Endometrial microvascular endothelial cells (primary cell): Measurements from ENCODE around the gene NR3C2. TPM values are rescaled to one million over a fixed set of nuclear protein-coding genes. Genes with fewer than 3 reads are reported as not detected.

ENCODE experiments used
- in situ Hi-C: cut with HindIII; loops from 2 replicates; pipeline ENCODE4 v1.10.0; 2017; ENCODE audit warnings: low sequenced_read_pairs, low pct_unique_long_range_greater_than_20kb; ENCODE audit errors: inconsistent ontology term
- total RNA-seq: library from RNA; depleted of rRNA; stranded (reverse); fragments of >200 nt; gene quantifications from one replicate; pipeline ENCODE4 v1.2.3, GENCODE V29; 2015; ENCODE audit errors: inconsistent ontology term

The NR3C2 gene
- total RNA-seq, 1 donor from 2014 or later, result 21.8 TPM

DNA sequence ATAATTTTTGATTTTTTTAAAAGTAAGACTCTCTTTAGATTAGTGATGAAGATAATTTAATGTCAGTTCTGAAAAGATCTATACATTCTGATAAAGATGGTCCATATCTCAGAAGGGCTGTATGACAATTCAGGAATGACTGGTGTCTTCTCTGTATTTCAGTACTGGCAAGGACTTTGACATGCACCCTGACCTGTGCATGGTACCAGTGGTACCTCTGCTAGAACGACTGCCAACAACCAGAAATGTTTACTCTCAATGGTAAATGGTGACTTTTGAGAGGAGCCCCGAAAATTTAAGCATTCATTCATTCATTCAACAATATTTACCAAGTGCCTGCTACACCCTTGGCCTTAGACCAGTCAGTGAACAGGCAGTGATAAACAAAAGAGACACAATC is 4.8 kb downstream of the NR3C2 start:
- in situ Hi-C loops, result no loop called here

DNA sequence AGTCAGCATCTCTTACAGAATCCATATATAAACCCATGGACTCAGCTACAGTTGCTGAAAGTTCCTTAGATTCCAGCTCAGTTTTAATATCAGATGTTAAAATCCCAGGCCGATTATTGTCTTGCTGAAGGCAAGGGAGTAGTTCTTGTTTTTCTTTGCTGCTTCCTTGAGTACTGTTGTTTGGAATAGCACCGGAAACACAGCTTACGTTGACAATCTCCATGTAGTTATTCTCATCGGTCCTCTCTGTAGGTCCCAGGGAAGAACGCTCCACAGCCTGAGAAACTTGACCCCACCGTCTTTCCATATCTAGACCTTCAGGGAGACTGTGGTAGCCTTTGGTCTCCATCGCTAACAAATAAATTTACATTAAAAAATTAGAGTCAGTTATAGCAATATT is 5.7 kb downstream of the NR3C2 start:
- in situ Hi-C loops, result no loop called here

DNA sequence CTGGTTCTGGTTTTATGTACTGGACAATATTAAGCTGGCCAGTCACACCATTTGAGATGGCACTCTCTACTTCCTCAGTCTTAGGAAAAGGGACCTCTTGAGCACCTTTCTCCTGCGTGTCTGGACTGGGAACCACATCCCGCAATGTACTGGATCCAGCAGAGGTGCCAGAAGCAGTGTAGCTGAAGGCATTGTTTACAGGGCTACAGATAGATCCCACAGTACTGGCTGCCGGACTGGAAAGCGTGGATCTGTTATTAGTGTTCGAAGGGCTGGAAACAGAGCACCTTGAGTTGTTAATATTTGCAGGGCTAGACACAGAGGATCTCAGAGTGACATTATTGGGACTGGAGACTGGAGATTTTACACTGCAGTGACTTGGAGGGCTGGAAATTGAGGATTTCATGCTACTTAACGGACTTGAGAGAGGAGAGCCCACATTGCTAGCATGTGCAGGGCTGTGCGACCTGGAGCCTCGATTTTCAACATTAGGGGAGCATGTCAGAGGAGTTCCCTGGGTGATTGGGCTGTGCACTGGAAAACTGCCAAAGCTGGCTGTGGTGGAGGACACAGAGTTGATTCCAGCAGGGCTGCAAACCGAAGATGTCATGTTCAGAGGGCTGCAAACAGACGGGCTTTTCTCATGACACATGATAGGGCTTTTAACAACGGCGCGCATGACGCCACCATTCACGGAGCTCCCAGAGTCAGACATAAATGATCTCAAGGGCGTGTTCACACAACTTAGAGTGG is 6.4 kb downstream of the NR3C2 start:
- in situ Hi-C loops, result no loop called here

DNA sequence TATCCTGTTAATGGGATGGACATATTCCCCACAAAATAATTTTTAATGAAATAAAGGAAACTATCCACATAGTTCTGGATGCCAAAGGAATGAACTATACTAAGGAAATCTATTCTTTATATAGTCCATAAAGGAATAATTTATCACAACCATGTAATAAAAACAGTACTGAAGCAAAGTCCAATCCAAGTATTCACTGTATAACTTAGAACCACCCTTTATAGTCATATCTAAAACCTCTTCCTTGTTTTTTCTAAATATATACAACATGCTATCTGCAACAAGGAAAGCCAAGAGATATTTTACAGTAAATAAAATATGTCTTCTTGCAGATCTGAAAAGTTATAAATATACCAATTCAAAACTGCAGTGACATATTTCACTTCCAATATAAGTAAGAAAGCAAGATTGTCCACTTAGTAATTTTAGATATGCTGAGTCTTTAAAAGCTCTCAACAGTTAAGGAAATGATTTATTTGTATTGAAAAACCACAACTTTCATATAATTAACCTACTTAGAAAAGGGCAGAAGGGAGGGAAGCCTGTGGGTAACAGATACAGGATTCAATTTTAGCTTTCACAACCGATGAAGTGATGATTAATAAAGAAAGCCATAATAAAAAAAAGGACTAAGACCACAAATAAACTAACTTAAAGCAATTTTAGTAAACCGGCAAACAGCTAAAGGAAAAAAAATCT is 8.0 kb downstream of the NR3C2 start:
- in situ Hi-C loops, result no loop called here

DNA sequence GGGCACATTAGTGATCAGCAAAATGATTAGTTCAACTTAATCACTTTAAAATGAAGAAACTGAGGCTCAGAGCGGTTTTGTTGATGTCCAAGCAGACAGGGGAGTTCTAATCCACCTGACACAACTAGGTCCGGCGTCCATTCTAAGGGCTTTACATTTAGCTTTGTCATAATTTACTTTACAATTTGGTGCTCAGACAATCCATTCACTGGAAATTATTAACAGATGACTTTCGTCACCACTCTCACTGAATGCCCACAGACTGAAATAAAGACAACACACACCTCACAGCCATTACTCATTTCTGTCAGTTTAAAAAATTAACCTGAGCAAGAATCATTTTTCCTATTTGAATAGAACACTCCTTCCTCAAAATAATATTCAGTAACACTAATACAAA is 10.8 kb downstream of the NR3C2 start:
- in situ Hi-C loops, result no loop called here

DNA sequence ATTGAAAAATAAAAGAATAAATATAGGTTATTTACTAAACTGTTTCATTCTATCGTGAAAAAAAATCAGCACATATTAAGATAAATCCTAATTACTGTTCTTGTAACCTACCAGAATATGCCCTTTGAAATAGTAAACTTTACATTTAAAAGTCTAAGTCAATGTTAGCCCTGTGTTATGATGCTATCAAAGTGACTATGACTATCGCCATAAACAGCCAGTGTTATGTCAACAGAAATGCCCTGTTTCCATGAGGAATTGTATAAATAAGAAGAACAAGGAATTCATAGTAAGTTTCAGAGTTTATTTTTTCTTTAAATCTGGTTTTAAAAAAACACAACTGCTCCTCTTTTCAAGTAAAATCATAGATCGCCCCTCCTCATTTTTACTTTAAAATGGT is 11.4 kb downstream of the NR3C2 start:
- in situ Hi-C loops, result no loop called here

DNA sequence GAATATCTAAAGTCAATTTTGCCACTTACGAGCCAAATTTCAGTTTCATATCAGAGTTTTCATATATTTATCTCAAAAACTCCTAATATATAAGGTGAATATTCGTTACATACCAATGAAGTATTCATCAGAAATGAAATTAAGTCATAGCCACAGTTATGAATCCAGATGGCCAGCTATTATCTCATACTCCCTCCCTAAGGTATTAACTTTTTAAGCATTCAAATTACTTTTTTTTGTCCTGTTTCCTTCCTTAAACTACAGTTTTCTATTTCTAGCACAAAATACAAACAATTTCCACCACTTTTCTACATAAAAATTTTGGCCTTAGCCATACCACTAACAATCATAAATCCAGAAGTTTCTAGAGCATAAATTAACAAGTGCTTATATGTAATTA is 13.0 kb downstream of the NR3C2 start:
- in situ Hi-C loops, result no loop called here

DNA sequence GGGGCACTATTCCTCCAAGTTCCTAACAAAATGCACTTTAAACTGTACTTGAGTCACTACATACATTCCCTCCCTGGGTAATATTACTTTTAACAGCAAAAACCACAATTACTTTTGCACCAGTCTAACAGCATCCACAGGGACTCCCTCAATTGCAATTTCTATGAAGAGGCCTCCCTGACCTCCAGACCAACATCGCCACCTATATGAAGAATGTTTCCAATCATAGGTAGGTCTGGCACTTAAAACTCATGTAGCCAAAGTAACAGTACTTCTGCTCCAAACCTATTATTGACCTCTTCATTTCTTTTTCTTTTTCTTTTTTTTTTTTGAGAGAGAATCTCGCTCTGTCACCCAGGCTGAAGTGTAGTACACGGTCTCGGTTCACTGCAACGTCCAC is 15.6 kb downstream of the NR3C2 start:
- in situ Hi-C loops, result no loop called here

DNA sequence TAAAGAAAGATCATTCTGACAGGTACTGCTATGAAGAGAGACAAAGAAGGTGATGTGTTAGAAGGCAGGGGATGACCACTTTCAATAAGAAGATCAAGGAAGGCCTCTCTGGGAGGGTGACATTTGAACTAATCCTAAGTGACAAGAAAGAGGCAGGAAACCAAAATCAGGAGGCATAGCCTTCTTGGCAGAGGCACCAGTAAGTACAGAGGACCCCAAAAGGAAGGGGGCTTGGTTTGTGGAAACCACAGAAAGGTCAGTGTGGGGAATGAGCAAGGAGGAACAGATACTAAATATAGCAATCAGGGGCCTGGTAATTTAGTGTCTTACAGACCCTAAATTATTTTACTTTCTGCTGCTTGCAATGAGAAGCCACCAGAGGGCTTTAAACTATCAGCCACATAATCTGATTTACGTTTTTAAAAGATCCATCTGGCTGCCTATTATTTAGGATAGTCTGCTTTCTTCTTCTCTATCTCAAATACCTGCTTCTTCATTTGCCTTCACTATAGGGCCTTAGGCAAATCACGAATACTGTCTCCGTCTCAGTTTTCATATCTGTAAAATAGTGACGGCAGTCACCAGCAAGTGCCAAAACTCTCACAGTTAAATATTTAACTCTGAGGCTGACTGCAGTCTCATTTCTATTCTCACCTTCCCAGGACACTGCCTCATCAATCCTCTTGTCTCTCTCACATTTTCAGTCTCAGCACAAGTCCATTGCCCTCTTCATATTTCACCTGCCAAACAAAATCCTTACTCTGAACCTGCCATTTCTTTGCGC is 16.7 kb downstream of the NR3C2 start:
- in situ Hi-C loops, result no loop called here

DNA sequence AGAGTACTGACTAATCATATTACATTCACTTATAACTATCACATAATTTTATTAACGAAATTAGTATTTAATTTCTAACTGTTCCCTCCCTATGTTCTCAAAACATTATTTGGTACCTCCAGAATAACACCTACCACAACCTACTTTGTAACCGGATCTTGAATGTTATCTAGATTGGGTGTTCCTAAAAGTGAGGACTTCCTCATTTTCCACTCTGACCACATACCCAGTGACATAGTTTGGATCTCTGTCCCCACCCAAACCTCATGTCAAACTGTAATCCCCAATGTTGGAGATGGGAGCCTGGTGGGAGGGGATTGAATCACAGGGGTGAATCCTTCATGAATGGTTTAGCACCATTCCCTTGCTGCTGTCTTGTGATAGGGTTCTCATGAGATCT is 21.8 kb downstream of the NR3C2 start:
- in situ Hi-C loops, result no loop called here

DNA sequence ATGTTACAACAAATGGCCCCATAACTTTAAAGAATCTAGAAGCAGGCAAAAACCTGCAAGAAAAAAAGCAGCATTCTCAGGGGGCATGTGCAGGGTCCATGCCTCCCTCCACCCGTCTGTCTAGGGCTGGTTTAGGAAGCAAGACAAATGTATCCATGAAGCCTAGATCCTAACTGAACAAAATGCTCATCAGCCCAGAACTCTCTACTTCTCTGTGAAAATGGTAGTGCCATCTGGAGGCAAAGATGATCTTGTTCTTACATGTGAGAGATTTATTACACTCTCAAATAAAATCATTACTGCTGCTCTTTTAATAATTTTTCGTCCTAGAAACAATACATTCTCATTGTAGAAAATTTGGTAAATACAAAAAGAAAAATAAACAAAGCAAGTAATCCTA is 26.7 kb downstream of the NR3C2 start:
- in situ Hi-C loops, result no loop called here

DNA sequence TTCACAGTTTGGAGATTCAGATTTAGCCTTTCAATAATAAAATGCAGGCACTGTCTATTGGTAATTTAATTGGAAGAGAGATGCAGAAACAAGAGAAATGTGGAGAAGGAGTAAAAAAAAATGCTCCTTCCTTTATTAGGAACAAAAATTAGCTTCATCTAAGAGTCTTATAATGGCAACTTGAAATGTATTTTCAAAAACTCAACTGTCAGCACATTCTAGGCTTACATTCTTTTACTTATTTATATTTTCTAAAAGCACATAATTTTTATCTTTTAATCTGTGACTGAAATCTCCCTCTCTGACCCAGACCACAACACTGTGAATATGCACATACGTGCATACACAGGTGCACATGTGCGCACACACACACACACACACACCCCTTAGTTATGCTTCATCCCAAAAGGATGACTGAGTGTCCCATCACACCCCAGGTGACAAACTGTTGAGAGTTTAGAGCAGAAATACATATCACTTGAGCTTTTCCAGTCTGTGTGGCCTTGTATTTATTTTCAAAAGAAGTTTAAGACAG is 29.7 kb downstream of the NR3C2 start:
- in situ Hi-C loops, result no loop called here

DNA sequence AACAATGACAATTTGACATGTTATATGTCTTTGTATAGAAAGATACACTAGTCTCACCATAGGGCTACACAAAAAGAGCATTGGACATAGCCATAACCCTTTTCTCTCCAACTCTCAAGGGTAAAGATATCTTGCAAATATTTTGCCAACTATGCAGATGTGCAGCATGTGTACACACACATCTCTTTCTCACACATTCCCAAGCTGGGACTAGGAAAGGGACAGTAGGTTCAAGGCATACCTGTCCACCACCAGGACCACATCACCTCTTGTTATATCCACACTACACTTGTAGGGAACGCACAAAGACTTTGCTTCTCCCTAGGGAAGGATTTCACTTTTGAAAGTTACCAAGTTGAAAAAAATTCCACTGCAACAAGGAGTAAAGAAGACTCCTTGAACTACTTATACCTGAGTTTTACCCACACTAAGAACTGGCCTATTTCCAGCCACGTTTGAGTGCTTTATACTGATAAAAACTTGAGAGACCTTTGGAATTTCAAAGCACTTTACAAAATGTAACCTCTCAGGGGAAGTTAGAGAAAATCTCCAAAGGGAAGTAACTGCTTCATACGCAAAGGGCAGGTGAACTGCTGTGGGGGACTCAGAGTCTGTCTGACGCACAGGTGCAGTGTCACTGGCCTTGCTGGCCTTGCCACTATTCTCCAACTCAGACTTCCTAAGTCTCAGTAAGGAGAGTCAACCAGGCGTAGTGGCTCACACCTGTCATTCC is 36.9 kb downstream of the NR3C2 start:
- in situ Hi-C loops, result no loop called here

DNA sequence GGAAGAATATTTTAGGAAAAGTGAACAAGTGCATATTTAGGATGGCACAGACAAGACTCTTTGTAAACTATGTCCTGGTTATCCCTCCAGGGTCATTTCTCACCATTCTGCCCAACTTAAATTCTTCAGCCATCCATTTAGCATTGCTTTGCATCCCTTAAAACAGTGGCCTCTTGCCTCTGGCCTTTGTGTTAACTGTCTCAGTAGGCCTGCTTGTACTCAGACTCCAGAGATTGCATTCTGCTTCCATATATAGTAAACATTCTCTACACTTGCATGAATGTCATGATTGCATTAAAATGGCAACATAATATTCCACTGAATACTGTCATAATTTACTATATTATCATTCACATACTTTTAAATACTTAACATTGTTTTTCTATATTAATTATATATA is 43.2 kb downstream of the NR3C2 start:
- in situ Hi-C loops, result no loop called here

DNA sequence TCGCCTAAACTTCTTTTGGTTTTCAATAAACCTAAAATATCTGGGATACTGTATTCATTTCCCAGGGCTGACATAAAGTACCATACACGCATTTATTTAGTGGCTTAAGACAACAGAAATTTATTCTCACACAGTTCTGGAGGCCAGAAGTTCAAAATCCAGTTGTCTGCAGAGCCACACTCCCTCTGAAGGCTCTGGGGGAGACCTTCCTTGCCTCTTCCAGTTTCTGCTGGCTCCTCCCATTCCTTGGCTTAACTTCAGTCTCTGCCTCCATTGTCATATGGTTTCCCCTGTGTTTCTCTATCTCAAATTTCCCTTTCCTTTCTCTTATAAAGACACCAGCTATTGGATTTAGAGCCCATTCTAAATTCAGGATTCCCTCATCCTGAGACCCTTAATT is 44.4 kb downstream of the NR3C2 start:
- in situ Hi-C loops, result no loop called here

DNA sequence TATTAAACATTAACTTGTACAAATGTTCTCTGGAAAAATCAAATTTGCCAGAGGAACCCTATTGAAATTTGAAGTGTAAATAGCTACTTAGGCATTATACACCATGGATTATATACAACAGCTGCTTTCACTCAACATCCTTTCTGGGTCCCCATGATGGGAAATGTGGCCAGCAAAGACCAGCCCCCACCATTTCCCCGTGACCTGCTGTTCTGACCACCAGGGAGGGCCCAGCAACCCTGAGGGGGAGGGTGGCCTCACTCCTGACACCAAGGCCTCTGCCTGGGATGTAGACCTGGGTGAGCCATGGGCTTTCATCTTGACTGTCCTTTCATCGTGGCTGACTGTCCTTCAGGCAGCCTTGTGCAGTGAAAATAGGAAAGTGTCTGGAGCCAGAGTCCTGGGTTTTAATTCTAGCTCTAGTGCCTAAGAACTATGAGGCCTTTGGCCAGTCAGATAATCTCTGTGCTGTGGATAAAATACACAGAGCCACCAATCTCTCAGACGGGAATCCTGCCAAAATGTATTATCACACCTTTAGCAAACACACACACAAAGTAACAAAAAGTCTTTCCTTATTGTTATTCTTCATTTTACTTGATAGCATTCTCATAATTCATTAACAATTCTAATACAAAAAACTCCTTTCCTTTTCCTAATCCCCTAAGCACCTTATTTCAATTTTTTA is 45.1 kb downstream of the NR3C2 start:
- in situ Hi-C loops, result no loop called here

DNA sequence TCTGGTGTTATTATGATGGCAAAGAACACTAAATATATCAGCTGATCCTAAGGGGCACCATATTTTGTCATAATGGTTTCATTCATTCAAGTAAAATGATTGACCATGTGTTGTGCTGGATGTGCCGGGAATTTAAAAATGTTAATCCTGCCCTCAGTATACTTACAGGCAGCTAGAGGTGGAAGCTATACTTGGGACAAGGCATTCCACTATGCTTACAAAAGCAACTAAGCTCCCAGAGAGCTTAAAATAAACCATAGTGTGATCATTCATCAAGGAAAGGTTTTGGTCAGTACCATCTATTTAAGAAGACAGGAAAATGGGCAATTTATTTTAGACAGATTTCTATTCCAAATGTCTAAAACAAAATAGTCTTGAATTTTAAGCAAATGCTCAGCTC is 46.4 kb downstream of the NR3C2 start:
- in situ Hi-C loops, result no loop called here

DNA sequence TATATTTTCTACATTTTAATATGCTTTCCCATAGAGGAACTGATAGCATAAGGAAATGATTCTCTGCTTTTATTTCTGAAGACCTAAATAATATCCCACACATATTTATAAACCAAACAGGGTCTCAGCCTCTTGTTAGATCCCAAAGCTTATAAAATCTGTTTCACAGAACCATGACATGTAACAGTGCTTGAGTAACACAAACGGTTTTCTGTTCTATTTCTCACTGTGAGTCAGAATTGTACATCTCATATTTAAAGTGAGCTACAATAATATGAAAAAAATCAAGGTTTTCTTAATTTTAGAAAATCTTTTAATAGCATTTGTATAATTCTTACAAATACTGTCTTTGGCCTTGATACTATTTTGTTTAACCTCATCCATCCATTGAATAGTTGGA is 51.2 kb downstream of the NR3C2 start:
- in situ Hi-C loops, result no loop called here

DNA sequence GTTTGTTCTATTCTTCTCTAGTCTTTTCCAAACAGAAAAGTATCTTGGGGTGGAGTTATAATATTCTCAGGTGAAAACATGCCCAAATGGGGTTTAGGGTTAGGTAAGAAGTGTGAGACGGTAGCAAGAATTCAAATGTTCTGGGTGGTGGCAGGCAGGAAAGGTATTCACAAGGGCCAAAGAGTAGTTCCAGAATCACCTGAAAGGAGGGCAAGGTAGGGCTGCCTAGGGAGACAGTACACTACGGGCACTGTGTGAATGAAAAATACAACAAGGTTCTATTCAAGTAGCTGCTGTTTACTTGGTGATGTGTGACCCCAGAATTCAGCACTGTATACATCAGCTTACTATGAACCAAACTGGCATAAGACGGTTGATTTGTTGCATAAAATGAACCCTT is 51.9 kb downstream of the NR3C2 start:
- in situ Hi-C loops, result no loop called here
